ENCODE data around the gene ZBTB37.
A peak's percentile ranks its signal among the peaks of the same experiment; 100 is the strongest.
"Not testable (repeated sequence)": the region's sequence is repeated elsewhere in the genome, so short reads cannot be mapped to it uniquely, and the experiment has no call there.

Gene ZBTB37, protein sequence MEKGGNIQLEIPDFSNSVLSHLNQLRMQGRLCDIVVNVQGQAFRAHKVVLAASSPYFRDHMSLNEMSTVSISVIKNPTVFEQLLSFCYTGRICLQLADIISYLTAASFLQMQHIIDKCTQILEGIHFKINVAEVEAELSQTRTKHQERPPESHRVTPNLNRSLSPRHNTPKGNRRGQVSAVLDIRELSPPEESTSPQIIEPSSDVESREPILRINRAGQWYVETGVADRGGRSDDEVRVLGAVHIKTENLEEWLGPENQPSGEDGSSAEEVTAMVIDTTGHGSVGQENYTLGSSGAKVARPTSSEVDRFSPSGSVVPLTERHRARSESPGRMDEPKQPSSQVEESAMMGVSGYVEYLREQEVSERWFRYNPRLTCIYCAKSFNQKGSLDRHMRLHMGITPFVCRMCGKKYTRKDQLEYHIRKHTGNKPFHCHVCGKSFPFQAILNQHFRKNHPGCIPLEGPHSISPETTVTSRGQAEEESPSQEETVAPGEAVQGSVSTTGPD

DNA sequence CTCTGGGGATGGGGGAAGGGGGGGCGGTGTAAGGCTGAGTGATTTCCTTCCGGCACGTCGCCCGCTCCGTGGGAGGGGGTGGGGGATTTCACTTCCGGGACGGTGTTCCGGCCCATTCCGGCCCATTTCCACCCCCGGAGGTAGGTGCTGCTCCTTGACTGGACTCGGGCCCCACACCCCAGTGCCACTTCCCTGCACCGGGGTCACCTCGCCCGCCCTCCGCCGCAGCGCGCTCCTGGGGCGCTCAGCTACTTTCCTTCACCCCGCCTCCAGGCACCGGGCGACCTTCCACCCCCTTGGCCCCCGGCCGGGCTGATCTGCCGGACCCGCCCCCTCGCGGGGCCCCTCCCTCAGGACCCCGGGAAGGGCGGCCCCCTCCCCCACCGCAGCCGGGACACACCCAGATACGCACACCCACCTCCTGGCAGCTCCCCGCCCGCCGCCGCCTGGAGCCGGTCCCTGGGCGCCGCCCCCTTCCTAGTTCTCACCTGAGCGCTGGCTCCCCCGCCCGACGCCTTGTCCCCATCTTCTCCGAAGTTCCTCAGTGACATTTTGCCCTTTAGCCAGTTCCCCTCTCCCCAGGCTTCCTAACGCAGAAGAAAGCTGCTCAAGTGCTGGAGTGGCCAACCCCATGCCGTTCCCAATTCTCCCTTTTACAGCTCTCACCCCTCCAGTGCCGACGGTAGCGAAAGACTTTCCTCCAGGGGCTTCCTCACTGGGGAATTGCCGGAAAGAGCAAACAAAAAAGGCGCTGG is at the start of gene ZBTB37:
ZBTB37 (plus strand) TSS at position 115 of the 755 bp plus-strand sequence. CDS start 1,846 bp downstream, outside the sequence.
- DNase-seq, result peak; percentile 87 to 88

DNA sequence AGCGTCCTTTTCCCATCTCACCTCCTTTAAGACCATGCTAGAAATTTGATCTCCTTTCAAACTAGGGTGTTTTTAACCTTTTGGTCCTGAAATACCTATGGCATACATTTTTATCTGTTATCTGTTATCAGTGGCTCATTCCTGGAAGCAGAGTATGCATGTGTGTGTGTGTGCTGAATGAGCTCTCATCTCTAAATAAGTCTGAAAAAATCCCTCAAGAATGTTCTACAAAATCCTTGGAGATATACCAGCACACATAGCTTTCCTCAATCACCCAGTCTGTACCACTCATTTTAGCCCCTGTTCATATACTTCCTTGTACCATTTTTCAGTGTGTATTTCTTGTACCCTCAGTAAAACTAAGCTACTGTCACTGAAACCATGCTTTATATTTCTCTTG is 49.7 kb upstream of the ZBTB37 start:
- DNase-seq, result no peak

DNA sequence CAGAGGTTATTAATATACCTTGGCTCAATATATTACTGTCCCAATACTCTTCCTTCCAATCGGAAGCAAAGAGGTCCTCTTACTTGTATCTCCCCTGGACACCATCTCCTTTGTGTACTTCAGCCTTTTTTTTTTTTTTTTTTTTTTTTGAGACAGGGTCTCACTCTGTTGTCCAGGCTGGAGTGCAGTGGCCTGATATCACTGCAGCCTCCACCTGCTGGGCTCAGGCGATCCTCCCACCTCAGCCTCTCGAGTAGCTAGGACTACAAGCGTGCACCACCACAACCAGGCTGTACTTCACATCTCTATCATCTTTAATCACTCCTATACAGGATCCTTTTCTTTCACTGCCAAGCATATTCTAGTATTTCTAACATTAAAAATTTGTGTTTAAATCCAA is 46.5 kb upstream of the ZBTB37 start:
- no peak for DNase-seq

DNA sequence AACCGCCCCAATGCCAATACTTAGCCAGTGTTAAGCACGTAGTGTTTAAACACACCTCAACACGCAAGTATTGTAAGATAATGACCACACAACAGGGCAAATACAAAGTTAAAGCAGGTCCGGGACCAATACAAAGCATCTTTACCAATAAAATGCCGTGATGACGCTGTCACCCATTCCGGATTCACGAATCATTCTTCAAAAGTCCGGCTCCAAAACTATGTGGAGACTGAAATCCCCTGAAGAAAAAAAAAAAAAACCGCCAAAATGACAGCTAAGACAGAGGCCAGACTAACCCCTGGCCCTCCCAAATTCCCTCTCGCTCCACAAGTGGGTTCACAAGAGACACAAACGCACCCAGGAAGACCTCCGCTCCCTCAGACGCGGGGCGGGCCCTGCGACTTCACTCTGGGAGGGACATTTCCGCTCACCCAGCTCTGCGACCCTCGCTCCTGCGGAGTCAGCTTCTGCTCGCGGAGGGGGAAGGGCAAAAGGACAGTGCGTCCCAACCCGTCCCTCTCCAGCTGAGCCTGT is 44.3 kb upstream of the ZBTB37 start:
- peak in 1 of 2 experiments; percentile 87 for DNase-seq

DNA sequence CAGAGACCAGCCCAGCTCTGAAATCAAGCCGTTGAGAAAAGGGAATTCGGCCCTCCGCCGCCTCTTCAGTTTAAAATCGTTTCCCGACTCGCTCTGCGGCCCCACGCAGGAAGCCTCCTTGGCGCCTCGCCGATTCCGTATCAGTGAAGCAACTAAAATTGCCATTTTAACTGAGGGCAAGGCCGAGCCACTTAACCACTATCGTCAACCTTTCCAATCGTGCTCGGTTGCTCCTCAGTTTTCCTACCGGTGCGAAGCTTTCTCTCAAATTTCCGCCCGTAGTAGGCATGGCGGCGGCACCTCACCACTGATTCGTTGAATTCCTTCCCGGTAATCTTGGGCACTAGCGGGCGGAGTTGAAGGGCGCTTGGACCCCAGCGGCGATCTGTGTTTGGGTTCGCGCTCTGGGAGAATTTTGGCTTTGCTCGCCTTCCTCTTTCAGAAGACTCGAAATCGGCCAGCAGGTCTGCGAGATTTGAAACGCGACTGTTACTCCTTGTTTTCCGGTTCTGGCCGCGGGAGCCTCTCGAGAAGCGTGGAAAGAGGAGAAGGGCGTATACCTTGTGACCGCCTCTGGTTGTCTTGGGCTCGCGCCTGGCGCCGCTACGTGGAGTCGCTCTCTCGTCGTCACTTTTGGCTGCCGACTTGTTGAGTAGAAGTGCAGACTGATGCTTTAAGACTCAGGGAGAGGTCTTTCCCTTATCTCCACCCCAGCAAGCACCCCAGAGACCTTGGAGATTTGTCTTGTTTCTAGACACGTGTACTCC is 43.7 kb upstream of the ZBTB37 start, which contains the start of the genes CENPL and DARS2:
CENPL (minus strand) TSS at position 569 of the 767 bp plus-strand sequence. CDS start 13,584 bp downstream, outside the sequence.
DARS2 (plus strand) TSS at position 359 of the 767 bp plus-strand sequence. CDS start 557 bp downstream, outside the sequence.
- DNase-seq, result peak; percentile 97 to 98

DNA sequence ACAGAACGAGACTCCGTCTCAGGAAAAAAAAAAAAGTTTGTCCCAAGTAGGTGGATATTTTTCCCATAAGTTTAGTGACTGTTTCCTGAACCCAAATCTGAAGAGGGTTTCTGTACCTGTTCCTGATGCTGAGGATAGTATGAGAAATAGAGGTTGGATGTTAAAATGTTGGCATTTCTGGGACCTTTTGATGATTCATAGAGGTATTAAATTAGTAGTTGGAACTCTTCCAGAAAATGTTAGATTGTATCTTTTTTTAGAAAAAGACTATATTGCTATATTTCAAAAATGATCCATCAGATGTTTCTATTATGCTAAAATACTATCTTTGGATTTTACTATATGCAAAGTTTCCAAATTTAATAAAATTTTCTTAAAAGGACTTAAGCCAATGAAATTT is 40.6 kb upstream of the ZBTB37 start:
- DNase-seq, result no peak

DNA sequence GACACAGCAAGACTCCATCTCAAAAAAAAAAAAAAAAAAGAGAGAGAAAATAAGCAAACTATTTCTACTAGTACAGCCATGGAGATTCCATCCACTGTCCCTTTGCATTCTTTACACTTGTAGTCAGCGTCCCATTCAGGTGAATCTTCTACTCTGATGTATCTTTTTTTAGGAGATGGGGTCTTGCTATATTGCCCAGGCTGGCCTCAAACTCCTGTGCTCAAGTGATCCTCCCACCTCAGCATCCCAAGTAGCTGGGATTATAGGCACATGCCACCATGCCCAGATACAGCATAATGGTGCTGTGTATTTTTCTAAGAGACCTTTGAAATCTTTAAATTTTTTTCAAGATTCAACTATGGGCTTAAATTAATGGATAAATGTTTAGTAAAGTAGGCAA is 35.4 kb upstream of the ZBTB37 start:
- no peak for DNase-seq

DNA sequence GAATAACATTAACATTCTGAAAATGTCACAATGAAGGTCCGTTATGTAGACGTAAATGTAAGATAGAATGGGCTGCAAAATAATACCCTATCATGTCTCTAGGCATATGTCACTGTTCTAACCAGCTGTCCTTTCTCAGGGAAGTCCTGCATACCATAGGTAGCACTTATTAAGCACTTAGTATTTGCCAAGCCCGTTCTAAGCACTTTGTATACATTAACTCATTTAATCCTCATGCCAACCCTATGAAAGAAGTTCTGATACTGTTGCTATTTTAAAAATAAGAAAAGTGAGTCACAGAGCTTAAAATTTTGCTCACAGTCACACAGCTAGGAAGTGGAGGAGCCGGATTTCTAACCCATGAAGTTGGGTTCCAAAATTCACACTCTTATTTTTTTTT is 16.1 kb upstream of the ZBTB37 start:
- no peak for DNase-seq

DNA sequence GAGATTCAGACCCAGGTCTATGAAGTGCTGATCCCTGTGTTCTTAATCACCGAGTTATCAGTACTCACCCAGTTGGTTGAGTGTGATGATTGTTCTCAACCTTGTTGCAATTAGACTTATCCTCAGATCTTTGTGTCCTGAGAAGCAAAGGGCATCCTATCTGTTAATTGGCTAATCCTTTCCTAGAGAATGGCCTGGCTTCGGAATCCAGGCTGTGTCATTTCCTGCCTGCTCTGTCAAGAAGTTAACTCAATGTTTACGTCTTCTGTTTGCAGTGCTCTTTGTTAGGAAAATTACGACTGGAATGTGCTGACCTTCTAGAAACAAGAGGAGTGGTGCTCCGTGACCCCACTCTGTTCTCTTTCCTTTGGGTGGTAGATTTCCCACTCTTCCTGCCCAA is 15.1 kb upstream of the ZBTB37 start:
- DNase-seq, result no peak

DNA sequence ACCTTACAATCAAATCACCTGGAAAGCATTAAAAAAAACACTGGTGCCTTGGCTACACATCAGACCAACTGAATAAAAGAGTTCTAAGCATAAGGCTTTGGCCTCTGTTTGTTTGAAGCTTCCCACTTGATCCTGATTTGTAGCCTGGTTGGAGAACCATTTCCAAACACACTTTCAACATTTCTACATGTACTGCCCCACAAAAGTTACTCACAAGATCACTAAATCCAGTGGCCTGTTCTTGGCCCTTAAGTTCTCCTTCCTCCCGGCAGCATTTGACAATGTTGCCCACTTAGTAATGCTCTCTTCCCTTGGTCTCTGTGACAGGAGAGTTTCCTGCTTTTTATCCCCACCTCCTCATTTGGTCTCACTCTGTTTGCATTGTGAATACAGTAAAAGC is 12.2 kb upstream of the ZBTB37 start:
- no peak for DNase-seq

DNA sequence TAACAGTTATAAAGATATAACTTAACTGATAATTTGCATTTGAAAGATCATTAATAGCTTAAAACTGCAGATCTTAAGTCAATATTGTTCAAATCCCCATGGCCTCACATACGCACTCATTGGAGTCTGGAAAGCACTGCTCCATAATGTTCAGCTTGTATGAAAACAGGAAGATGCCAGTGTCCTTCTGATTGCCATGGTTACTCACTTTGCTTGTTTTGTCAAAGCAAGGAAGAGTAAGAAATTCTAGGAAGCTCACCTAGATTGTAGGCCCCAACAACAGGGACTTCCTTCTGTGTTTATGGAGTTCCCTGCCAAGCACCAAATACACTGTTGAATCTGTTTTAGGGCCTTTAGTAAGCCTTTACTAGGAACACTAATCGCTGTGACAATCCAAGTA is 11.3 kb upstream of the ZBTB37 start:
- DNase-seq, result no peak

DNA sequence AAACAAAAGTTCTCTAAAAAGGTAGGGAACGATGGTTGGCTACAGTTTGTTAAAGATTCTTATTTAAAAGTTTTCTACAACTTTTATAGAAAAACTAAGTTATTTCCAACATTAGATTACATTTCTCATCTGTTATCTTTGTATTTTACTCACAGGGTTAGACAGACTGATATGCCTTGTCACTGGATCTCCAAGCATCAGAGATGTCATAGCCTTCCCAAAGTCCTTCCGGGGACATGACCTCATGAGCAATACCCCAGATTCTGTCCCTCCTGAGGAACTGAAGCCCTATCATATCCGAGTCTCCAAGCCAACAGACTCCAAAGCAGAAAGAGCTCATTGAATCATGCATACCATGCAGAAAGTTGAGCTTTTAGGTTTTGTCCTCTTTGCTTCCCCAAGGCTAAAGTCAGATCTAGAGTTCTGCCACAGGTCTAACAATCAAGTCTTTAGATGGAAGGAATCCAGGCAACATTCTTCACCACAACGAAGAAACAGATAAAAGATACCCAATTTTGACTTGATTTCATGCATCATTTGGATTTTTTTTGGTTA is 10.7 kb upstream of the ZBTB37 start:
- no peak for DNase-seq

DNA sequence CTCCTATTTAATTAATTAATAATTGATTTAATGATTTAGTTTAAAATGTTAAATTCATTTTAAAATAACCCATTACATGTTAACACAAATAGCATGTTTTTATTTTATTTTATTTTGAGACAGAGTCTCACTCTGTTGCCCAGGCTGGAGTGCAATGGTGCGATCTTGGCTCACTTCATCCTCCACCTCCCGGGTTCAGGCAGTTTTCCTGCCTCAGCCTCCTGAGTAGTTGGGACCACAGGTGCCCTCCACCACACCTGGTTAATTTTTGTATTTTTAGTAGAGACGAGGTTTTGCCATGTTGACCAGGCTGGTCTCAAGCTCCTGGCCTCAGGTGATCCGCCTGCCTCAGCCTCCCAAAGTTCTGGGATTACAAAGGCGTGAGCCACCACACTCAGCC is 8.6 kb upstream of the ZBTB37 start:
- DNase-seq, result not testable (repeated sequence)

DNA sequence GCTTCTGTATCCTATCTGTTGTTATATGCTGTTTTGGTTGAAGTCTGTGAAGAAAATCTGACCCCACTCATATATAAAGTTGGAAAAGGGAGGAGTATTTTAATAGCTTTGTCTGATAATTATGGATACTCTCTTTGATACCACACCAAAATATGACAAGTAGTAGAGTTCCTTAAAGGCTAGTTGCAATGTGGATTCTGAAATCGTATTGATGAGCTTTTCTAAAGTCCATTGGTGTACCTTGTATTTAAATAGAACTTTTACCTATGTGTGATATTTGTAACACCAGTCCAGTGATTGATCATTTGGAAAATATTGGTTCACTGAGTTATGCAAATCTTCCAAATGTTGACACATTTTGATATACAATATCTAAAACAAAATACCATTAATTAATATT is 8.1 kb upstream of the ZBTB37 start:
- DNase-seq, result no peak

DNA sequence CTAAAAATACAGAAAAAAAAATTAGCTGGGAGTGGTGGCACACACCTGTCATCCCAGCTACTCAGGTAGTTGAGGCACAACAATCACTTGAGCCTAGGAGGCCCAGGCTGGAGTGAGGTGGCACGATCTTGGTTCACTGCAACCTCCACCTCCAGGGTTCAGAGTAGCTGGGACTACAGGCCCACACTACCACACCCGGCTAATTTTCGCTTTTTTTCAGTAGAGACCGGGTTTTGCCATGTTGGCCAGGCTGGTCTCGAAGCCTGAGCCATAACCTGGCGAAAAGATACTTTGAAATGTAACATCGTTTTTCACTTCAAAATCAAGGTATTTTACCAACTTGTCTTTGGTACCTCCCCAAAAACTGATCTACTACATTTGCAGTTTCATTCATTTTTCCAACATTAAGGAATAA is 6.4 kb upstream of the ZBTB37 start:
- peak; percentile 29 to 34 for DNase-seq

DNA sequence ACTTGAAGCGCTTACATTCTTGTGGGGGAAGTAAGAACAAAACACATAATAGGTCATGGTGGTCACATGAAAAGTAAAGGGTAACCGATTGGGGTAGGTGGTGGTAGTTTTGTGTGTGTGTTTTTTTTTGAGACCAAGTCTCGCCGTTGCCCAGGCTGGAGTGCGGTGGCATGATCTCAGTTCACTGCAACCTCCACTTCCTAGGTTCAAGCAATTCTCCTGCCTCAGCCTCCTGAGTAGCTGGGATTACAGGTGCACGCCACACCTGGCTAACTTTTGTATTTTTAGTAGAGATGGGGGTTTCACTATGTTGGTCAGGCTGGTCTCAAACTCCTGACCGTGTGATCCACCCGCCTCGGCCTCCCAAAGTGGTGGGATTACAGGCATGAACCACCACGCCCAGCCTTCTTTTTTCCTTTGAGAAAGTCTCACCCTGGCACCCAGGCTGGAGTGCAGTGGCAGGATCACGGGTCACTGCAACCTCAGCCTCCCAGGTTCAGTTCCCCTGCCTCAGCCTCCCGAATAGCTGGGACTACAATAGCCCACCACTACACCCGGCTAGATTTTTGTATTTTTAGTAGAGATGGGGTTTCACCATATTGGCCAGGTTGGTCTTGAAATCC is 5.9 kb upstream of the ZBTB37 start:
- DNase-seq, result peak in 1 of 2 experiments; percentile 36

DNA sequence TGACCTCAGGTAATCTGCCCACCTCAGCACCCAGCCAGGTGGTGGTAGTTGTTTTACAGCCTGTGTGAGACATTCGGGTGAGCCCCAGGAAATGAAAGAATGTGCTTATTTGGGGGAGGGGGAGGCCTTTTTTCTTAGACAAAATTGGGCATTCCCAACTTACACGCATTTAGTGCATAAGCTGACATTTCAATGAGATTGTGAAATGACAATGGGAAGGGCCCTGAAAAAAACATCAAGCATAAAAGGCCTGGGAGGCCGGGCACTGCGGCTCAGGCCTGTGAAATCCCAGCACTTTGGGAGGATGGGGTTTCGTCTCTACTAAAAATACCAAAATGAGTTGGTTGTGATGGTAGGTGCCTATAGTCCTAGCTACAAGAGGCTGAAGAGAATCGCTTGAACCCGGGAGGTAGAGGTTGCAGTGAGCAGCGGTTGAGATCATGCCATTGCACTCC is 5.4 kb upstream of the ZBTB37 start:
- peak; percentile 50 to 68 for DNase-seq

DNA sequence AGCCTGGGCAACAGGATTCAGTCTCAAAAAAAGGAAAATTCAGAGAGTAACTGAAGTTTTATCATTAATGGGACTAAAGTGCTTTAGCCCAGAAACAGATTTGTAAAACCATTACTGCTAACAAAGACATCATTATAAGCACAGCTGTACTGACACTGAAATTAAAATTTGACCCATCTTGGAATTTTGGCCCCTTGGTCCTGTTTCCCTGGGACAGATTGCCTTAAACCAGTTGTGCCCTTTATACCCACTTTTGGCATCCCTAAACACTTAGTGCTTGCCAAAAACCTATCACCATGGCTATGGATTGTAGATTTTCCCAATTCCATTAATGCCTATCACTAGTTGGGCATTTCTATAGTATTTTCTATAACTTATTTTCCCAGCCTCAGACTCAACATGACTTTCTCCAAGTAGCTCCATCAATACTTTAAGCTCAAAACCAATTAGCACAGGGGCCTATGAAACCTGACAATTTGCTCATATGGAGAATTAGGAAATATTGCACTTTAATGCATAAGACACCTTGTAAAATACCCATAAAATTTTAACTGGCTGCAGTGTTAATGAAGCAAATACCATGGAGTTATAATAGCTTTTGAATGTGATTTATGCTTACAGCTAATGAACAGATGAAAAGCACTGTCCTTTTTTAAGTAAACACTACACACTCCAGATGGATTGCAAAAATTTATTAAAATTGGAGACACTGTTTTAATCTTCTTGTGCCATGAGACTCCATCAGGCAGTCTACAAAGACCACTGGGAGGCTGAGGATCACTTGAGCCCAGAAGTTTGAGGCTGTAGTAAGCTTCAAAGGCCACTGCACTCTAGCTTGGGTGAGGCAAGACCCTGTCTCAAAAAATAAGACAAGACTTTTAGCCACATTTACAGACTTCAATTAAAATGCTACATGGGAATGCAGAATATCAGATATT is 4.7 kb upstream of the ZBTB37 start:
- DNase-seq, result no peak

DNA sequence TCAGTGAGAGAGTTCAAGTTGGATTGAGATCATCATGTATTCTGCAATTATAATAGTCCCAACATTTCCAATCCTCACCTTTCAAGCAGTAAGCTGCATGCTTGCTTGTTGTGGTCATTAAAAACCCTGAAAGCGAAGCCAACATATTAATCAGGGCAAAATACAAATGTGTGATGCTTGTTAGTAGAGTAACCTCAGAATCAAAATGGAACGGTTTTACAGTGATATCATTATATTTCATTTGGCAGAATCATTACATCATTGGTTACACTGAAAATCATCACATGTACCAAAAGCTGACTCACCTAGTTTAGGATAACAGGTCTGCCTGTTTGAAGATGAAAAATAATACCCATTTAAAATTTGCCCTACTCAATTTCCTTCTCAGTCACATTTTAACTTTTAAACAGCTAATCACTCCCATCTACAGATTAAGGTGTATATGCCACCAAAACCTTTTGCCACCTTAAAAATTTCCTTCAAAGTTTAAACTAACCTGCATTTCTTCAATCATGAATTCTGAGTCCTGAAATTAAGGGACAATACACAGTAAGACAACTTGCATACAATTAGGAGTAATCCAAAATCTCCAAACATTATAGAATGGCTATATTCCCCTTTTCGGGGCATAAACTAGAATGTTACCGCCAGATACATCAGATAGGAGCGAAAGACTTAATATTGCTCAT is 3.9 kb upstream of the ZBTB37 start:
- no peak for DNase-seq

Measured in Kasumi-1 (cell line).